Stimulated activated CD4-positive, alpha-beta T cell treated with anti-CD3 and anti-CD28 coated beads, Interleukin-4, amount 100 ng/mL, for 1 hour (primary cell): Measurements from ENCODE around the gene LIX1.
"Not testable (repeated sequence)": the region's sequence is repeated elsewhere in the genome, so short reads cannot be mapped to it uniquely, and the experiment has no call there.

Experiments
- DNase-seq: peaks from one replicate; pipeline ENCODE4 v3.0.0-alpha.2; 2020

Gene LIX1

GRCh38 chr5:97140250-97140649, 2.2 kb downstream of the LIX1 start:
- DNase-seq: not testable (repeated sequence)

- DNase-seq: no peak
Observed at GRCh38 chr5:97136475-97136874, 5.9 kb downstream of the LIX1 start.

- DNase-seq: no peak
Observed at GRCh38 chr5:97135868-97136267, 6.5 kb downstream of the LIX1 start.

- DNase-seq: no peak
Observed at GRCh38 chr5:97134634-97135033, 7.8 kb downstream of the LIX1 start.

GRCh38 chr5:97133101-97133500, 9.3 kb downstream of the LIX1 start:
- no peak for DNase-seq

- no peak for DNase-seq
Observed at GRCh38 chr5:97131921-97132320, 10.5 kb downstream of the LIX1 start.

- DNase-seq: no peak
Observed at GRCh38 chr5:97131139-97131710, 11.2 kb downstream of the LIX1 start.

- DNase-seq: no peak
Observed at GRCh38 chr5:97127727-97128126, 14.7 kb downstream of the LIX1 start.

GRCh38 chr5:97125125-97125683, 17.2 kb downstream of the LIX1 start:
- DNase-seq: no peak

GRCh38 chr5:97124335-97124734, 18.1 kb downstream of the LIX1 start:
- no peak for DNase-seq

GRCh38 chr5:97121848-97122247, 20.6 kb downstream of the LIX1 start:
- DNase-seq: no peak

- DNase-seq: no peak
Observed at GRCh38 chr5:97120195-97120594, 22.2 kb downstream of the LIX1 start.

GRCh38 chr5:97119007-97119390, 23.4 kb downstream of the LIX1 start:
- no peak for DNase-seq

- no peak for DNase-seq
Observed at GRCh38 chr5:97118261-97119006, 24.0 kb downstream of the LIX1 start.

GRCh38 chr5:97115932-97116331, 26.5 kb downstream of the LIX1 start:
- no peak for DNase-seq

- no peak for DNase-seq
Observed at GRCh38 chr5:97112230-97112629, 30.2 kb downstream of the LIX1 start.

GRCh38 chr5:97111616-97112015, 30.8 kb downstream of the LIX1 start:
- DNase-seq: no peak

- DNase-seq: no peak
Observed at GRCh38 chr5:97111004-97111403, 31.4 kb downstream of the LIX1 start.

- no peak for DNase-seq
Observed at GRCh38 chr5:97107318-97107717, 35.1 kb downstream of the LIX1 start.

- DNase-seq: no peak
Observed at GRCh38 chr5:97106216-97106581, 36.2 kb downstream of the LIX1 start.

- DNase-seq: no peak
Observed at GRCh38 chr5:97105501-97106215, 36.8 kb downstream of the LIX1 start.

- DNase-seq: no peak
Observed at GRCh38 chr5:97102010-97102470, 40.4 kb downstream of the LIX1 start.

GRCh38 chr5:97101189-97101910, 41.1 kb downstream of the LIX1 start:
- no peak for DNase-seq
